ENCODE results near the gene LIPK.

- TF ChIP-seq, protein P1, sequence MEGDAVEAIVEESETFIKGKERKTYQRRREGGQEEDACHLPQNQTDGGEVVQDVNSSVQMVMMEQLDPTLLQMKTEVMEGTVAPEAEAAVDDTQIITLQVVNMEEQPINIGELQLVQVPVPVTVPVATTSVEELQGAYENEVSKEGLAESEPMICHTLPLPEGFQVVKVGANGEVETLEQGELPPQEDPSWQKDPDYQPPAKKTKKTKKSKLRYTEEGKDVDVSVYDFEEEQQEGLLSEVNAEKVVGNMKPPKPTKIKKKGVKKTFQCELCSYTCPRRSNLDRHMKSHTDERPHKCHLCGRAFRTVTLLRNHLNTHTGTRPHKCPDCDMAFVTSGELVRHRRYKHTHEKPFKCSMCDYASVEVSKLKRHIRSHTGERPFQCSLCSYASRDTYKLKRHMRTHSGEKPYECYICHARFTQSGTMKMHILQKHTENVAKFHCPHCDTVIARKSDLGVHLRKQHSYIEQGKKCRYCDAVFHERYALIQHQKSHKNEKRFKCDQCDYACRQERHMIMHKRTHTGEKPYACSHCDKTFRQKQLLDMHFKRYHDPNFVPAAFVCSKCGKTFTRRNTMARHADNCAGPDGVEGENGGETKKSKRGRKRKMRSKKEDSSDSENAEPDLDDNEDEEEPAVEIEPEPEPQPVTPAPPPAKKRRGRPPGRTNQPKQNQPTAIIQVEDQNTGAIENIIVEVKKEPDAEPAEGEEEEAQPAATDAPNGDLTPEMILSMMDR (IDR thresholded peaks at IDR 0.05) = no peak
- TF ChIP-seq ZFX (IDR thresholded peaks at IDR 0.05; ENCODE audit: borderline replicate concordance) = no peak
Observed at GRCh38 chr10:88721392-88721791, 15.3 kb downstream of the LIPK start.
